Kidney epithelial cell (primary cell): Measurements from ENCODE around the gene EDC3. TPM values are rescaled to one million over a fixed set of nuclear protein-coding genes. Genes with fewer than 3 reads are reported as not detected.
"Not testable (repeated sequence)": the region's sequence is repeated elsewhere in the genome, so short reads cannot be mapped to it uniquely, and the experiment has no call there.

Source experiments
- DNase-seq: peaks from one replicate; pipeline ENCODE4 v3.0.0-alpha.2; 2010; ENCODE audit warnings: low read depth
- H3K27me3 ChIP-seq: 2 replicates; pipeline ENCODE4 v1.6.0; 2011; ENCODE audit warnings: low read length; ENCODE audit not compliant: control insufficient read depth, insufficient read depth
- H3K36me3 ChIP-seq: 2 replicates; pipeline ENCODE4 v1.5.1; 2011; ENCODE audit warnings: low read length; ENCODE audit not compliant: control insufficient read depth, insufficient read depth
- H3K4me3 ChIP-seq: 2 replicates; pipeline ENCODE4 v1.5.1; 2011; ENCODE audit warnings: low read depth, mild to moderate bottlenecking, control low read depth, low read length
- CTCF ChIP-seq: IDR thresholded peaks from 2 replicates; pipeline ENCODE4 v1.5.1; 2011; ENCODE audit warnings: mild to moderate bottlenecking, moderate library complexity, low read length, control low read depth, inconsistent platforms; ENCODE audit not compliant: insufficient read depth, poor library complexity, severe bottlenecking
- total RNA-seq: library from RNA; depleted of rRNA; stranded (reverse); fragments of >200 nt; gene quantifications from 2 replicates; pipeline ENCODE4 v1.2.3, GENCODE V29; 2015

EDC3 gene
- total RNA-seq, 1 donor from 2014 or later = 15.3 TPM

GRCh38 chr15:74730619-74731316, 34.9 kb upstream of the EDC3 start:
- Histone ChIP-seq H3K4me3 (no peak overlapping the region), H3K36me3 (no peaks in the 10 kb centered on the region), H3K27me3 (peaks cover 28% of the 10 kb centered on the region)
- no peak for DNase-seq
- no peak for TF ChIP-seq CTCF

- DNase-seq, H3K36me3 ChIP-seq, H3K4me3 ChIP-seq: not testable (repeated sequence)
- peaks cover 38% of the 10 kb centered on the region for H3K27me3 ChIP-seq
Measured at GRCh38 chr15:74729372-74729771, 33.5 kb upstream of the EDC3 start.

- H3K4me3 ChIP-seq, DNase-seq, H3K36me3 ChIP-seq: not testable (repeated sequence)
- H3K27me3 ChIP-seq = peaks cover 39% of the 10 kb centered on the region
Measured at GRCh38 chr15:74728699-74729098, 32.9 kb upstream of the EDC3 start.

GRCh38 chr15:74727727-74728126, 31.9 kb upstream of the EDC3 start:
- DNase-seq = no peak
- no peak overlapping the region for H3K4me3 ChIP-seq
- peaks cover 42% of the 10 kb centered on the region for H3K27me3 ChIP-seq
- no peak for TF ChIP-seq CTCF
- H3K36me3 ChIP-seq = no peaks in the 10 kb centered on the region

GRCh38 chr15:74726774-74727164, 30.9 kb upstream of the EDC3 start:
- DNase-seq = no peak
- Histone ChIP-seq H3K4me3 (peak overlapping the region; percentile 30), H3K27me3 (peaks cover 43% of the 10 kb centered on the region), H3K36me3 (no peaks in the 10 kb centered on the region)
- no peak for TF ChIP-seq CTCF

GRCh38 chr15:74725845-74726773, 30.3 kb upstream of the EDC3 start:
- no peak for TF ChIP-seq CTCF
- no peak for DNase-seq
- no peaks in the 10 kb centered on the region for H3K36me3 ChIP-seq
- peaks cover 38% of the 10 kb centered on the region for H3K27me3 ChIP-seq
- H3K4me3 ChIP-seq = peak overlapping the region; percentile 30
